ENCODE measurements around the gene SCN7A.
"Not testable (repeated sequence)": the region's sequence is repeated elsewhere in the genome, so short reads cannot be mapped to it uniquely, and the experiment has no call there.

The SCN7A gene

GRCh38 chr2:166451468-166451867, 42.6 kb downstream of the SCN7A start:
- DNase-seq = no peak

DNA sequence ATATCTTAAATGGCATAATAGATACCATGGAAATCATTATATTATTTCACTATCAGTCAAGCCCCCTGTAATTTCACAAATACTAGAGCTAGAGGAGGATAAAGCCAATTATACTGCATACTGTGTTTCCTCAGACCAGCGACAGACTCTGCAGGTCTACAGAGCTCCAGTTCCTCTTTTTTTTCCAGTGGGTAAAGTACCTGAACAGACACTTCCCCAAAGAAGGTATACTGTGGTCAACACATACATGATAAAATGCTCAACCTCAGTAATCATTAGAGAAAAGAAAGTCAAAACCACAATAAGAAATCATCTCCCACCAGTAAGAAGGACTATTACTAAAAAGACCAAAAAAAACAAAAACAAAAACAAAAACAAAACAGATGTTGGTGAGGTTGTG, 44.6 kb downstream of the SCN7A start:
- no peak for DNase-seq

DNA sequence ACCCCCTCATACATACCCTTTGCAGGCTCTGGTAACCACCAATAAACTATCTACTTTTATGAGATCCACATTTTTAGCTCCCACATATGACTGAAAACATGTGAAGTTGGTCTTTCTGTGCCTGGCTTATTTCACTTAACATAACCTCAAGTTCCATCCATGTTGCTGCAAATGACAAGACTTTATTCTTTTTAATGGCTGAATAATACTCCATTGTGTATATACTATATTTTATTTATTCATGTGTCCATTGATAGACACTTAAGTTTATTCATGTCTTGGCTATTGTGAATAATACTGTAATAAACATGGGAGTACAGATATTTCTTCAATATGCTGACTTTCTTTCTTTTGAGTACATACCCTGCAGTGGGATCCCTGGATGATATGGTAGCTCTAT, 45.9 kb downstream of the SCN7A start:
- DNase-seq = no peak

GRCh38 chr2:166444306-166444705, 49.7 kb downstream of the SCN7A start:
- no peak for DNase-seq

DNA sequence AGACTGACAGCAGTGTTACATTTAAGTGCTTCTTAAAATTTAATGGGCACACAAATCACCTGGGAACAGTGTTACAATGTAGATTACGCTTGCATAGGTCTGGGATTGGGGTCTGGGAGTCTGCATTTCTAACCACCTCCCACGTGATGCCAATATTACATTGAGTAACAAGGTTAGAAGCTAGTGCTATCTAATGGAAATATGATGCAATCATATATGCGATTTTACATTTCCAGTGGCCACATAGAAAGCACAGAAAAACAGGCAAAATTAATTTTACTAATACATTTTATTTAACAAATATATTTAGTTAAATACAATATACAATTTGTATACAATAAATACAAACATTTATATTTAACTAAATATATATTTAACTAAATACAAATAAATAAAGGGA, 53.7 kb downstream of the SCN7A start:
- no peak for DNase-seq

DNA sequence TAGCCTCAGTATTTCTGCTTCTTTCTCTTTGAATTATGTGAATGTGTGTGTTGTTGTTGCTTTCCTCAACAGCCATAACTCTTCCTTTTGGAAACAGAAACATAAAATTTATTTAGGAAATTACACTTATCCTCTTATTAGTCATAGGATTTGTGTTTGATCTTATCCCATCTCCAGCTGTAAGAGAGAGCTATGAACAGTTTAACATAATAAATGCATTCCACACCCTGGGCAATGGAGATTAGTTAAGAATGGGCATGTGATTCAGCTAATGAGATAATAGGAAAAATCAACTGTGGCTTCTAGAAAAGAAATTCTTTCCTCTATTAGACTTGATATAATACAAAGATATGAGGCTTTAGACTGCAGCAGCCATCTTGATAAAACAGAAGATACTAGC, 55.0 kb downstream of the SCN7A start:
- no peak for DNase-seq

DNA sequence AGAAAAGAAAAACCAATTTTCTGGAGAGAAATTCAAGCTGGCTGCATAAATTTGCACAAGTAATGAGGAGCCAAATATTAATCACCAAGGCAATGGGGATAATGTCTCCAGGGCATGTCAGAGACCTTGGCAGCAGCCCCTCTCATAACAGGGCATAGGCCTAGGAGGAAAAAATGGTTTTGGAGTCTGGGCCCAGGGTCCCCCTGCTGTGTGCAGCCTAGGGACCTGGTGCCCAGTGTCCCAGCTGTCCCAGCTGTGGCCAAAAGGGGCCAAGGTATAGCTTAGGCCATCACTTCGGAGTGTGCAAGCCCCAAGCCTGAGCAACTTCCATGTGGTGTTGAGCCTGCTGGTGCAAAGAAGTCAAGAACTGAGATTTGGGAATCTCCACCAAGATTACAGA, 57.1 kb downstream of the SCN7A start:
- DNase-seq = no peak

DNA sequence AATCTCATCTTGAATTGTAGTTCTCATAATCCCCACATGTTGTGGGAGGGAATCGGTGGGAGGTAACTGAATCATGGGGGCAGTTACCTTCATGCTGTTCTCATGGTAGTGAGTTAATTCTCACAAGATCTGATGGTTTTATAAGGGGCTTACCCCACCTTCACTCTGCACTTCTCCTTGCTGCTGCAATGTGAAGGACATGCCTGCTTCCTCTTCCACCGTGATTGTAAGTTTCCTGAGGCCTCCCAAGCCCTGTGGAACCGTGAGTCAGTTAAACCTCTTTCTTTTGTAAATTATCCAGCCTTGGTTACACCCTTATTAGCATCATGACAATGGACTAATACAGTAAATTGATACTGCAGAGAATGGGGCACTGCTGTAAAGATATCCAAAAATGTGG, 57.9 kb downstream of the SCN7A start:
- no peak for DNase-seq

- no peak for DNase-seq
Observed at GRCh38 chr2:166434491-166434890, 59.6 kb downstream of the SCN7A start.

GRCh38 chr2:166433457-166433856, 60.6 kb downstream of the SCN7A start:
- DNase-seq = no peak

GRCh38 chr2:166432331-166432730, 61.7 kb downstream of the SCN7A start:
- no peak for DNase-seq

DNA sequence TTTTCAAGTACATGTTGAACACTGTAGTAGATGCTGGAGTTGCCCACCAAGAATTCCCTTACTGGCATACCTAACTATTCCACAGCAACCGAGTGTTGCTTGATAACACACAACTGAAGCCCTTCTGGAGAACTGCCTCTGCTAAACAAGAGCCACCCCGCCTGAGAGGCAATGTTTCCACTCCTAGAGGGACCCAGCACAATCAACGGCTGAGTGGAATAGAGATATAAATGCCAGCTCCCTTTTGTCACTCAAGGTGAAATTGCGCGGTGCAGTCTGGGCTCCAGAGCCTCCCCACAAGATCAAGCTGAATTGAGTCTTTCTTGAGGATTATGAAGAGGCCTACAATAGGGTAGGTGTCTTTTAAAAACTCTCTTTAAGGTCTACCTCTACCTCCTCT, 69.2 kb downstream of the SCN7A start:
- DNase-seq = no peak

- peak in 1 of 3 experiments; percentile 43 for DNase-seq
Observed at GRCh38 chr2:166419616-166419934, 74.5 kb downstream of the SCN7A start.

DNA sequence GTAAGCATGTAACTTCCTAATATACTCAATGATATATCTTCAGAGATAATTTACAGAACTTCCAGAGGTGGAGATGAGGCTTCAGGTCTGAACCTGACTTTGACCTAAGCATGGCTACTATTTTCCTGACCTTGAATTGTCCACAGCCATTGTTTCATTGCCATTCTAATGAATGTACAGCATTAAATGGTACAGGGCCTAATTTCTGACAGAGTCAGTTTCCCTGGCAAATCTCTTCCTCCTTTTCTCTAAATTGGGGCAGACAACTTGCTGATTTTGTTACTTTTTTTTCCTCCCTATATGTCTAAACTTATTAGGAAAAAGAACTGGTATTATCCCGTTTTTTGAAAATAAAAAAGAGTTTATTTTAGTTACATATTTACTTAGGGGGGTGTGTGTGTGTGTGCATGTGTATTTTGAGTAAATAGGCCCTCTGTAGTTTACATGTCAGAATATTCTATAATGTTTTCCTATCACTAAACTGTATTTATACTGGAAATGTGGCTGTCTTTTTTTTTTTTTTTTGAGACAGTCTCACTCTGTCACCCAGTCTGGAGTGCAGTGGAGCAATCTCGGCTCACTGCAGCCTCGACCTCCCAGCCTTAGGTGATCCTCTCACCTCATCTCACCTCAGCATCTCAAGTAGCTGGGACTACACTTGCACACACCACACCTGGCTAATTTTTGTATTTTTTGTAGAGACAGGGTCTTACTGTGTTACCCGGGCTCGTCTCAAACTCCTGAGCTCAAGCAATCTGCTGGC, 75.0 kb downstream of the SCN7A start:
- no peak for DNase-seq

- peak in 1 of 3 experiments; percentile 6 for DNase-seq
Observed at GRCh38 chr2:166417669-166418068, 76.4 kb downstream of the SCN7A start.

GRCh38 chr2:166413255-166413654, 80.8 kb downstream of the SCN7A start:
- no peak for DNase-seq

DNA sequence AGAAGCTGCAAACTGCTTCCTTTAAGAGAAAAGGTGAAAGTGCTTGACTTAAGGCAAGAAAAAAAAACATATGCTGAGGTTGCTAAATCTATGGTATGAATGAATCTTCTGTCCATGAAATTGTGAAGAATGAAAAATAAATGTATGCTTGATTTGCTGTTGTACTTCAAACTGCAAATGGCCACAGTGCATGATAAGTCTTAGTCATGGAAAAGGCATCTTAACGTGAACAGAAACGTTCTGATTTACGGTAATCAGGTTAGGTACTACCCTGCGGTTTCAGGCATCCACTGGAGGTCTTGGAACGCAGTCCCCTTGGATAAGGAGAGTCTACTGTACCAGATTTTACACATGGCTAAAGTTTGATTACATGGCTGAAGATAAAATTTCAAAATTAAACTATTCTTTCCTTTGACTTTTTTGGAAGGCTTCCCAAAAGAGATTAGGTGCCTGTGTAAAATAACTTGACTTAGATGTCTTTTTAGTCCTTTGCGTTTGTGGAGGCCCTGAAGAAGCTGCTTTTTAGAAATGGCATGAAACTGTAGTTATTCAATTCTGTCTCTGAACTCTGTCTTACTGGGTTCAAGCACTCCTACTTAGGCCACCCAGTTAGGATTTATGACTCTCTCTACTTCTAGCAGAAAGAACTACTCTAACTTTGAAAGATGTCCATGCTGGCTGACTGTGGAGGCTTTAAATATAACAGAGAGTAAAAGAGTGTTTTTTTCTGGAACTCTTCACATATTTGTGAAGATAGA, 82.4 kb downstream of the SCN7A start:
- DNase-seq = no peak

DNA sequence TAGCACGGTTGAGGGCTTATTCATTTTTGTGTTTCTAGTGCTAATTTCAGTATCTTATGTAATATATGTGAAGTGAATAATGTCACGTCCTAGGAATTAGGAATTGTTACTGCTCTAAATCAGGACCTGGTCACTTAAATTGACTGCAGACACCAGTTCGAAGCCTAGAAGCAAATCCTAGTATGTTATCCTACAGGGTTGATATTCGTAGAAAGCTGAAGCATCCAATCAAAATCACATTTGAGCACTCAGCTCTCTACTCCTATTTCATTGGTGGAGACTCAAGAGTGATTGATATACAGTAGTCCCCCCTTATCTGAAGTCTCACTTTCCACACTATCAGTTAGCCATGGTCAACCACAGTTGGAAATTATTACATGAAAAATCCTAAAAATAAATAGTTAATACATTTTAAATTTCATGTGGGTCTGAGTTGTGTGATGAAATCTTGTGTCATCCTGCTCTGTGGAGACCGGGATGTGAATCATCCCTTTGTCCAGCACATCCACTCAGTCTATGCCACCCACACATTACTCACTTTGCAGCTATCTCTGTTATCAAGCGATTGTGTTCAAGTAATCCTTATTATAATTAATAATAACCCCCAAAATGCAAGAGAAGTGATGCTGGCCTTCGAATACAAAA, 83.1 kb downstream of the SCN7A start:
- DNase-seq = no peak

DNA sequence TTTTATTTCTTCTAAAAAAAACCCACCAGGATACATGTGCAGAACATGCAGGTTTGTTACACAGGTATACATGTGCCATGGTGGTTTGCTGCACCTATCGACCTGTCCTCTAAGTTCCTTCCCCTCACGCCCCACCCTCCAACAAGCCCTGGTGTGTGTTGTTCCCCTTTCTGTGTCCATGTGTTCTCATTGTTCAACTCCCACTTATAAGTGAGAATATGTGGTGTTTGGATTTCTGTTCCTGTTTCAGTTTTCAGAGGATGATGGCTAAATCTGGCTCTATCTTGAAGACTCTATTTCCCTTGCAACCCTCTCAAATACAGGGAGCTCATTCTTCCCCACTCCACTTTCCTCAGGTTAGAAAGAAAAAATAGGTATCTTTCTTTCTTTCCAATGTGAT, 86.3 kb downstream of the SCN7A start:
- DNase-seq = not testable (repeated sequence)

DNA sequence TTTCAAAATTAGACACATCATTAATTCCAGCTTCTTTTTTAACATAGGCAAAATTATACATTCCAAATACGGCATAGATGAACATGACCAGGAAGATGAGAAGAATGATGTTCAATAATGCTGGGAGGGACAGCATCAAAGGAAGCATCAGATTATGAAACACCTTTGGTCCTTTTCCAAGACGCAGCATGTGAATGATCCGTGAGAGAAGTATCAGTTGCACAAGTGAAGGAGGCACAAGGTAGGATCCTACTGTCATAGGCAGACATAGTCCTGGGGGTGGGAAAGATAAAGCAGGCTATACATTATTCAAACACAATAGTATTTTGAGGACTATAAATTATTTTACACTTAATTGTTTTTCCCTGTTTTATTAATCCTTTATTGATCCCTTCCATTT, 87.7 kb downstream of the SCN7A start:
- DNase-seq = no peak

GRCh38 chr2:166405569-166405926, 88.5 kb downstream of the SCN7A start:
- DNase-seq = no peak

DNA sequence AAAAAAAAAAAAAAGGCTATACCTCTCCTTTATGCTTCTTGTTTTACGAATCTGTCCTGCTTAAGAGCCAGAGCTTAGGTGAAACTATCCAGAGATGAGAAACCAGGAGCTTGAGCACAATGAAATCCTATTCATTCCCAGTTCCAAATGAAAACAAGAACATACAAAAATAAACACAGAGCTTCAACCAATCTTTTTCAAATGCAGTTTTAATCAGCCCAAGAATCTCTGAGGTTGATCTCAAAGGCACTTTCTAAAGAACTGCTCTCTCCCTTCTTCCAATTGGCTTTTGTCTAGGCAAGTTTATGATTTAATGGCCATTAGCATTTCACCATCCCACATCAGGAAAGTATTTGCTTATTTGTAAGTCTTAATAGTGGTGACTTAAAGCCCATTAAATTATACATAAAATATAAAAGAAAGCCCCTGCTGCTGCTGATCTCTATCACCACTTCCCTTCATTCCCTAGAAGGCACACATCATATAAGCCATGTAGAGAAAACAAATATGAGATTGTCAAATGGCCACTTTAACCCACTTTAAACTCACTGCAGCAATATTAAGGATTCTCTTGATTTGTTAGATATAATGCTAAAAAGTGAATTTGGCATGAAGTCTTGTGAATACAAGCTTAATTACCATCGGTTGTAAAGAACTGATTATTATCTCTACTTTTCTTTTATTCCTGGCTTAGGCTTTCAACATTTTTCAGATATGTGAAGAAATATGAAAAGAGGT, 89.0 kb downstream of the SCN7A start:
- DNase-seq = peak in 1 of 3 experiments; percentile 2

- DNase-seq = no peak
Observed at GRCh38 chr2:166394245-166394644, 99.8 kb downstream of the SCN7A start.

DNA sequence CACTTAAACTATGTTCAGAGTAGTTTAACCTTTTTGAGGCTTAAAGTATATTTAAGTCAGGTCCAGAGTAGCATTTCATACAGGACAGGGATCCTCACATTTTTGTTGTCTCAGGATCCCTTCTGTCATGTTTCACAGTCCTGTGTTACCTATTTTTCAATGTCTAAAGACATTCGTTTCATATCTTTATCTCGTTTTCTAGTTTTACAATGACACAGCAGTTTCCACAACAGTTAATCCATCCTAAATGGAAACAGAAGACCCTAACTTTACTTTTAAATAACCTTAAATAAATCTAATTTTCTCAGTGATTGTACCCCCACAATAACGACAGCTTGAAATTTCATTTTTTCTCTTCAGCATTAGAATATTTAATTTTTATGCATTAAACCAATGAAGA, 101.0 kb downstream of the SCN7A start:
- no peak for DNase-seq
